A549 (cell line): Measurements from ENCODE around the gene DHX35. TPM values are rescaled to one million over a fixed set of nuclear protein-coding genes. Genes with fewer than 3 reads are reported as not detected.

Source experiments
- ATAC-seq, 2 experiments: fragments of 200-7000 bp in 1 of 2; fragments of >200 bp in 1 of 2; cut with Nextera tagmentation in 1 of 2; cut with Tn5 transposase in 1 of 2; 3 replicates each; pipeline versions ENCODE4 v1.8.0 to v1.9.1; 2018 to 2020; ENCODE audit warnings: mild to moderate bottlenecking in 1 of 2, moderate library complexity in 1 of 2
- CTCF ChIA-PET: fragments of 300-600 bp; sonication (Branson Sonifier 250); formaldehyde crosslinking; extraction: SDS; loops from one replicate; lab custom pipeline; 2021; ENCODE audit warnings: antibody characterized with exemption, inconsistent platforms; lab: Yijun Ruan, JAX
- POLR2A ChIA-PET: fragments of 350-600 bp; formaldehyde crosslinking; extraction: SDS; loops from one replicate; lab custom pipeline; 2021; ENCODE audit warnings: antibody characterized with exemption, inconsistent platforms; lab: Yijun Ruan, JAX
- DNase-seq, 2 experiments: peaks; one replicate each; pipeline versions ENCODE4 v3.0.0 to v3.0.0-alpha.2; 2011 to 2016; ENCODE audit warnings: low read depth in 1 of 2, low spot score in 1 of 2
- FAIRE-seq: peaks from 2 replicates; lab custom pipeline; 2011; peaks lifted over from hg19 to GRCh38; lab: Jason Lieb, UNC
- H3K27ac ChIP-seq, 2 experiments: fragments of >200 bp; sonication (Bioruptor Twin); formaldehyde crosslinking; 3 replicates each; pipeline ENCODE4 v1.5.1; 2016 to 2017
- H3K4me1 ChIP-seq: fragments of >200 bp; sonication (Bioruptor Twin); formaldehyde crosslinking; 3 replicates; pipeline ENCODE4 v1.6.1; 2016
- H3K4me2 ChIP-seq: fragments of >200 bp; sonication (Bioruptor Twin); formaldehyde crosslinking; 3 replicates; pipeline ENCODE4 v1.6.1; 2016
- H3K4me3 ChIP-seq: fragments of >200 bp; sonication (Bioruptor Twin); formaldehyde crosslinking; 3 replicates; pipeline ENCODE4 v1.5.1; 2016
- H3K9me3 ChIP-seq: fragments of >200 bp; sonication (Bioruptor Twin); formaldehyde crosslinking; 3 replicates; pipeline ENCODE4 v1.6.1; 2016
- BCL3 ChIP-seq: fragments of >200 bp; sonication (Bioruptor Twin); formaldehyde crosslinking; IDR thresholded peaks from 3 replicates; pipeline ENCODE4 v1.6.1; 2016
- CEBPB ChIP-seq, 2 experiments: fragments of >200 bp in 1 of 2; sonication (Bioruptor Twin) in 1 of 2; formaldehyde crosslinking in 1 of 2; IDR thresholded peaks; 2 replicates each; pipeline ENCODE4 v1.6.1; 2012 to 2016
- EHMT2 ChIP-seq: fragments of 200-600 bp; sonication (generic); IDR thresholded peaks from 2 replicates; pipeline ENCODE4 v1.6.1; 2016; ENCODE audit warnings: antibody characterized with exemption, low read depth, mild to moderate bottlenecking, moderate library complexity
- EP300 ChIP-seq, 2 experiments: fragments of >200 bp; sonication (Bioruptor Twin); formaldehyde crosslinking; IDR thresholded peaks; 2 replicates in 1 of 2; 3 replicates in 1 of 2; pipeline ENCODE4 v1.6.1; 2016 to 2017
- FOSL2 ChIP-seq, 2 experiments: fragments of 450-650 bp in 1 of 2; fragments of >200 bp in 1 of 2; sonication (Bioruptor Twin) in 1 of 2; formaldehyde crosslinking; IDR thresholded peaks; 2 replicates each; pipeline versions ENCODE4 v1.5.0 to v1.6.1; 2016 to 2020; ENCODE audit warnings: mild to moderate bottlenecking in 1 of 2, moderate library complexity in 1 of 2
- FOXS1 ChIP-seq: fragments of 250-450 bp; sonication (Bioruptor Pico); IDR thresholded peaks from 2 replicates; pipeline ENCODE4 v1.5.0; 2020; ENCODE audit warnings: mild to moderate bottlenecking, moderate library complexity
- HDAC2 ChIP-seq: fragments of 200-600 bp; sonication (generic); IDR thresholded peaks from 2 replicates; pipeline ENCODE4 v1.6.1; 2016
- HEYL ChIP-seq: fragments of 250-450 bp; sonication (Bioruptor Pico); IDR thresholded peaks from 2 replicates; pipeline ENCODE4 v1.8.0; 2021; ENCODE audit warnings: mild to moderate bottlenecking, moderate library complexity
- HMGXB4 ChIP-seq: fragments of 250-450 bp; sonication (Bioruptor Pico); IDR thresholded peaks from 2 replicates; pipeline ENCODE4 v1.5.0; 2021; ENCODE audit warnings: mild to moderate bottlenecking, moderate library complexity, borderline replicate concordance
- JUNB ChIP-seq: fragments of >200 bp; sonication (Bioruptor Twin); formaldehyde crosslinking; IDR thresholded peaks from 2 replicates; pipeline ENCODE4 v1.6.1; 2016
- KDM1A ChIP-seq: fragments of 200-600 bp; sonication (generic); IDR thresholded peaks from 2 replicates; pipeline ENCODE4 v1.6.1; 2016; ENCODE audit warnings: low read depth, mild to moderate bottlenecking
- KDM5A ChIP-seq: fragments of 200-600 bp; sonication (generic); IDR thresholded peaks from 2 replicates; pipeline ENCODE4 v1.6.1; 2016; ENCODE audit warnings: antibody characterized with exemption, mild to moderate bottlenecking
- MAX ChIP-seq: IDR thresholded peaks from 2 replicates; pipeline ENCODE4 v1.6.1; 2012
- NPAS2 ChIP-seq: fragments of 250-450 bp; sonication (Bioruptor Pico); IDR thresholded peaks from 2 replicates; pipeline ENCODE4 v1.8.0; 2022; ENCODE audit warnings: mild to moderate bottlenecking, moderate library complexity, borderline replicate concordance
- NR3C1 ChIP-seq: fragments of >200 bp; sonication (Bioruptor Twin); formaldehyde crosslinking; IDR thresholded peaks from 3 replicates; pipeline ENCODE4 v1.6.1; 2017
- RARB ChIP-seq: fragments of 250-450 bp; sonication (Bioruptor Pico); IDR thresholded peaks from 2 replicates; pipeline ENCODE4 v1.8.0; 2021; ENCODE audit warnings: mild to moderate bottlenecking, moderate library complexity
- RFX5 ChIP-seq: fragments of 450-650 bp; IDR thresholded peaks from 2 replicates; pipeline ENCODE4 v1.7.1; 2014; ENCODE audit warnings: antibody characterized with exemption, mild to moderate bottlenecking, moderate library complexity
- SREBF2 ChIP-seq: fragments of 450-650 bp; IDR thresholded peaks from 2 replicates; pipeline ENCODE4 v1.6.1; 2014; ENCODE audit warnings: mild to moderate bottlenecking, moderate library complexity
- TFCP2L1 ChIP-seq: fragments of 250-450 bp; sonication (Bioruptor Pico); IDR thresholded peaks from 2 replicates; pipeline ENCODE4 v1.5.0; 2021; ENCODE audit warnings: mild to moderate bottlenecking
- USF2 ChIP-seq: fragments of 450-650 bp; IDR thresholded peaks from 2 replicates; pipeline ENCODE4 v1.6.1; 2014; ENCODE audit warnings: antibody characterized with exemption
- ZC3H11A ChIP-seq: fragments of 450-650 bp; IDR thresholded peaks from 2 replicates; pipeline ENCODE4 v1.6.1; 2014; ENCODE audit warnings: antibody characterized with exemption, mild to moderate bottlenecking
- ZFP36 ChIP-seq: fragments of 450-650 bp; IDR thresholded peaks from 2 replicates; pipeline ENCODE4 v1.6.1; 2014; ENCODE audit warnings: borderline replicate concordance; ENCODE audit not compliant: partially characterized antibody
- WGBS: methylation state at CpG from one replicate; pipeline ENCODE4 v1.1.6; 2017; ENCODE audit errors: missing lambda C conversion rate; 5-methylcytosine and 5-hydroxymethylcytosine counted together
- polyA plus RNA-seq, 4 experiments: library from polyadenylated mRNA; depleted of rRNA in 3 of 4; stranded (reverse); fragments of >200 nt; fragmentation: RNase III in 1 of 4; extraction: RNeasy Plus Mini Kit Qiagen cat#74134 plus additional on column Dnase treatment in 1 of 4; gene quantifications; 2 replicates in 3 of 4; 3 replicates in 1 of 4; pipeline ENCODE4 v1.2.3, GENCODE V29; 2011 to 2017
- TF ChIP-seq, protein P1 (sequence below): fragments of >200 bp; sonication (Bioruptor Twin); formaldehyde crosslinking; IDR thresholded peaks from 3 replicates; pipeline ENCODE4 v1.5.1; 2016

Gene DHX35
- polyA plus RNA-seq, 2 of the 4 experiments (the other 2 are of a cell fraction): 7.7 to 13.8 TPM

DNA sequence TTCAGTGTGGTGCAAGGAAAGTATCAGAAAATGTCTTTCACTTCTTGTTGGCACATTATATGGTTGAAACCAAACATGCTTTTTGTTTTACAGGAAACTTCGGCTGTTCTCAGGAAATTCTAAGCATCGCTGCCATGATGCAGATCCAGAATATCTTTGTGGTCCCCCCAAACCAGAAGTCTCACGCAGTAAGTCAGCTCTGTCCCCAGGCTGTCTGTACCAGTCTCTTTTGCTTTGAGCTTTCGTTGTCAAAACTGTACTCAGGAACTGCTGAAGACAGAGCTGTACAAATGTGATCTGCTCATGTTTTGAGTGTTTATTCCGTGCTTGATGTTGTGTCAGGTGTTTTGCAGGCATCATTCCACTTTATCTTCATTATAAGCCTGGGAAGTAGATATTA lies 59.6 kb downstream of the DHX35 start:
- no peak overlapping the region for H3K27ac ChIP-seq
- TF ChIP-seq ZC3H11A (no peak), NR3C1 (no peak), JUNB (no peak), HDAC2 (no peak), SREBF2 (no peak), KDM1A (no peak), RARB (no peak), NPAS2 (CRISPR knock-in tag) (no peak), TFCP2L1 (CRISPR knock-in tag) (no peak), MAX (no peak), BCL3 (no peak), FOXS1 (no peak), USF2 (no peak), FOSL2 (IDR thresholded peaks at IDR 0.05) (no peak), FOSL2 (CRISPR knock-in tag; IDR thresholded peaks at IDR 0.05) (no peak), KDM5A (no peak), EP300 (IDR thresholded peaks at IDR 0.05) (no peak), CEBPB (IDR thresholded peaks at IDR 0.05) (no peak), RFX5 (no peak), EHMT2 (no peak)
- TF ChIP-seq, protein P1, sequence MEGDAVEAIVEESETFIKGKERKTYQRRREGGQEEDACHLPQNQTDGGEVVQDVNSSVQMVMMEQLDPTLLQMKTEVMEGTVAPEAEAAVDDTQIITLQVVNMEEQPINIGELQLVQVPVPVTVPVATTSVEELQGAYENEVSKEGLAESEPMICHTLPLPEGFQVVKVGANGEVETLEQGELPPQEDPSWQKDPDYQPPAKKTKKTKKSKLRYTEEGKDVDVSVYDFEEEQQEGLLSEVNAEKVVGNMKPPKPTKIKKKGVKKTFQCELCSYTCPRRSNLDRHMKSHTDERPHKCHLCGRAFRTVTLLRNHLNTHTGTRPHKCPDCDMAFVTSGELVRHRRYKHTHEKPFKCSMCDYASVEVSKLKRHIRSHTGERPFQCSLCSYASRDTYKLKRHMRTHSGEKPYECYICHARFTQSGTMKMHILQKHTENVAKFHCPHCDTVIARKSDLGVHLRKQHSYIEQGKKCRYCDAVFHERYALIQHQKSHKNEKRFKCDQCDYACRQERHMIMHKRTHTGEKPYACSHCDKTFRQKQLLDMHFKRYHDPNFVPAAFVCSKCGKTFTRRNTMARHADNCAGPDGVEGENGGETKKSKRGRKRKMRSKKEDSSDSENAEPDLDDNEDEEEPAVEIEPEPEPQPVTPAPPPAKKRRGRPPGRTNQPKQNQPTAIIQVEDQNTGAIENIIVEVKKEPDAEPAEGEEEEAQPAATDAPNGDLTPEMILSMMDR: no peak
- no peak for FAIRE-seq
- ChIA-PET POLR2A (no interaction called here), CTCF (interaction anchor here (0.5 to 3.7 kb wide), 3 partner anchors 13 to 32 kb away, joined by 3 to 18 read pairs (median 4); no protein-coding TSS in a partner anchor)
- H3K4me3 ChIP-seq: no peak overlapping the region
- no peak overlapping the region for H3K4me2 ChIP-seq
- H3K4me1 ChIP-seq: no peaks in the 10 kb centered on the region
- WGBS: 97% methylated on average over 5 of the region's 5 CpGs
- no peak for ATAC-seq
- H3K9me3 ChIP-seq: no peaks in the 10 kb centered on the region
- no peak for DNase-seq

DNA sequence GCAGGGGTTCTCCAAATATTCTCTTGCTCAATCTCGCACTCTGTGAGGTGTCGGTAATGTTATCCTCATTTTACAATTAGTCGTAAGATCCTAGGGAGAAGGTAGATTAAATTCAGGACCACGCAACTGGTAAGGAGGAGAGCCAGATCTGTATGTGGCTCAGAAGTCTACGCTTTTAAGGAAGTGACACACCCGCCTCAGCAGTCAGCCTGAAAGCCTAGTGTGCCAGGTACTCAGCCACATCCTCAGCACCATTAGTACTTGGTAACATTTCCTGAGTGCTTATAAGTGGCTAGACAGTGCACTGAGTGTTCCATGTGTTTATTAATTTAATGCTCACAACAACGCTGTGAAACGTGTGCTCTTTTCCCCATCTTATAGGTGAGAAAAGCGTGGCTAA lies 63.7 kb downstream of the DHX35 start:
- ChIA-PET CTCF (interaction anchor here (2.9 kb wide), 1 partner anchor 24 kb away, joined by 13 read pairs; no protein-coding TSS in a partner anchor), POLR2A (no interaction called here)
- no peaks in the 10 kb centered on the region for H3K9me3 ChIP-seq
- H3K4me3 ChIP-seq: no peak overlapping the region
- no peak for FAIRE-seq
- WGBS: 93% methylated on average over 9 of the region's 9 CpGs
- no peak overlapping the region for H3K4me2 ChIP-seq
- no peak for DNase-seq
- no peak for ATAC-seq
- TF ChIP-seq HMGXB4 (no peak), HEYL (CRISPR knock-in tag) (no peak), ZFP36 (no peak)
- TF ChIP-seq, protein P1: no peak
- no peak overlapping the region for H3K27ac ChIP-seq
- H3K4me1 ChIP-seq: no peaks in the 10 kb centered on the region
